HG03066 (cell line): ENCODE data around the gene FIBCD1.

Experiments used
- ATAC-seq: cut with Tn5 transposase; IDR thresholded peaks from one replicate; pipeline ENCODE4 v1.9.1; 2021; ENCODE audit warnings: low read depth; ENCODE audit not compliant: unreplicated experiment

The FIBCD1 gene, protein sequence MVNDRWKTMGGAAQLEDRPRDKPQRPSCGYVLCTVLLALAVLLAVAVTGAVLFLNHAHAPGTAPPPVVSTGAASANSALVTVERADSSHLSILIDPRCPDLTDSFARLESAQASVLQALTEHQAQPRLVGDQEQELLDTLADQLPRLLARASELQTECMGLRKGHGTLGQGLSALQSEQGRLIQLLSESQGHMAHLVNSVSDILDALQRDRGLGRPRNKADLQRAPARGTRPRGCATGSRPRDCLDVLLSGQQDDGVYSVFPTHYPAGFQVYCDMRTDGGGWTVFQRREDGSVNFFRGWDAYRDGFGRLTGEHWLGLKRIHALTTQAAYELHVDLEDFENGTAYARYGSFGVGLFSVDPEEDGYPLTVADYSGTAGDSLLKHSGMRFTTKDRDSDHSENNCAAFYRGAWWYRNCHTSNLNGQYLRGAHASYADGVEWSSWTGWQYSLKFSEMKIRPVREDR

DNA sequence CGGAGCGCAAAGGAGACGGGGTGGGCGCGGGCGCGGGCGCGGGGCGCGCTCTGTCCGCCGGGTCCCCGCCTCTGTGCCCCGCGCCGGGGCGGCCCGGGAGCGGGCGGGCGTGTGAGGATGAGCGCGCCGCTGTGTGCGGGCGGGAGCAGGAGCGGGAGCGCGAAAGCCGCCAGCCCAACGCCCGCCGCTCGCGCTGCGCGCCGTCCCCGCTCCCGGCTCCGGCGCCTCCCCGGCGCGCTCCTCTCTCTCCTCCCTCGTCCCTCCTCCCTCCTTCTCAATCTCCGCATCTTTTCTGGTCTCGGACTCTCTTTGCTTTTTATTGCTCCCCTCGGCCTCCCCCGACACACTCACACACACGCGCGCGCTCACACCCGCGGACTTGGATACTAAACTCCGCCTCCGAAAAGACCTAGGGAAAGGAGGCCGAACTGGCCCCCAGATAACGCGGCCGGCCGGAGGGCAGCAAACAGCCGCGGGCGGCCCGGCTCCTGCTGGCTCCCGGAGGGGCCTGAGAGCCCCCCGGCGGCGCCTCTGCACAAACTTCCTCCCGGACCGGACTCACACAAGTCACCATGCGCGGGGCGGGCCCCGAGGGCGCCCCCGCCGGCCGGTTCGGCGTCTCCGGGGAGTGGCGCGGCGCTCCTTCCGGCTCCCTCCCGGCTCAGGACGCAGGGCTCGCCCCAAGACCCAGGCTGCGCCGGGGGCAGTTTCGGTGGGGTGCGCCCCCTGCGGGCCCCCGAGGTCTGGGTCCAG, at the start of gene FIBCD1:
TSS of gene FIBCD1 (minus strand) at position 596 of the 753 bp plus-strand sequence. CDS start 640 bp downstream, outside the sequence.
- no peak for ATAC-seq

DNA sequence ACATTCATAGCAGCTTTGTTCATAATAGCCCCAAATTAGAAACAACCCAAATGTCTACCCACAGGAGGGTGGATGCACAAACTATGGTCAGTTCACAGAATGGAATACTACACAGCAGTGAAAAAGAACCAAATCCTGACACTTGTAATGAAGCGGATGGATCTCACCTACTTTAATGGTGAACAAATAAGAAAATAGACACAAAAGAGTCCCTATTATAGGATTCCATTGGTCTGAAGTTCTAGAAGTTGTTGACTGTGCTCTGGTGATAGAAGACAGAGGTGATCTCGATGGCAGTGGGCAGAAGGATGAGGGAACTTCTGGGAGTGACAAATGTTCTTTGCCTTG, 49.3 kb upstream of the FIBCD1 start:
- ATAC-seq, result no peak

DNA sequence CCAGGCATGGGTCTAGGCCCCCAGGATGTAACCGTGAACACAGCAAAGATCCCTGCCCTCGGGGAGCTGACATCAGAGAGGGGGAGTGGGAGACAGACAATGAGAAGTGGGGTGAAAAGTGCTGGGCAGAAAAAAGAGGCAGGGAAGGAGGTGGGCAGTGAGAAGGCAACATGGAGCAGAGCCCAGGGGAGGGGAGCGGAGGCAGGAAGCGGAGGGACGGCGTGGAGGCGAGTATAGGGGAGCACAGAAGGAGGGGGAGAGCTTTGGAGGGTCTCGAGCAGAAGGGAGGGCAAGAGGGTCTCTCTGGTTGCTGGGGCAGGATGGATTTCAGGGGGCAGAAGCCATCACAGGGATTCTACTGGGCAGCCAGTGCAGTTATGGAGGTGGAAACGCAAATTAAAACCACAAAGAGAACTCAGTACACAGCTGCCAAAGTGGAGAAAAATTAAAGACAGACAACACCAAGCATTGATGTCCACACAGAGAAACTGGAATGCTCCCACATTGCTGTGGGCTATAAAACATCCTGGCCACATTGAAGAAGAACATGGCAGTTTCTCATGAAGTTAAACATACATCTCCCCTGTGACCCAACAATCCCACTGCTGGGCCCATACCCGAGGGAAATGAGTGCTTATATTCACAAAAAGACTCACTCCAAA, 48.8 kb upstream of the FIBCD1 start:
- no peak for ATAC-seq

DNA sequence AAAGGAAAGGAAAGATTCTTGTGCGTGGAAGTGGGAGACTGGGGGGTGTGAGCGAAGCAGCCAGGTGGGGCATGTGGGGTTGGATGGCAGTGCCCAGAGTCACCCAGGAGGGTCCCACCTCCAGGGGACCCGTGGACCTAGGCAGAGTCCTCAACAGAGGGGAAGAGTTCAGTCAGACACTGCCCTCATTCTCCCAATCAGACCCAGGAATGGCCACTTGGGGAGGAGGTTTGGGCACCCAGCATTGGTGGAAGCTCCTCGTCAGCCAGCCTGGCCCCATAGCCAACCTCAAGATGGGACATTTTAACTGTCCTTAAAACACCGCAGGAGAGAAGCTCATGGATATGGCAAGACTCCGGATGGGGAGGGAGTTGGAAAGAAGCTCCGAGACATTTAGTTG, 48.0 kb upstream of the FIBCD1 start:
- no peak for ATAC-seq

DNA sequence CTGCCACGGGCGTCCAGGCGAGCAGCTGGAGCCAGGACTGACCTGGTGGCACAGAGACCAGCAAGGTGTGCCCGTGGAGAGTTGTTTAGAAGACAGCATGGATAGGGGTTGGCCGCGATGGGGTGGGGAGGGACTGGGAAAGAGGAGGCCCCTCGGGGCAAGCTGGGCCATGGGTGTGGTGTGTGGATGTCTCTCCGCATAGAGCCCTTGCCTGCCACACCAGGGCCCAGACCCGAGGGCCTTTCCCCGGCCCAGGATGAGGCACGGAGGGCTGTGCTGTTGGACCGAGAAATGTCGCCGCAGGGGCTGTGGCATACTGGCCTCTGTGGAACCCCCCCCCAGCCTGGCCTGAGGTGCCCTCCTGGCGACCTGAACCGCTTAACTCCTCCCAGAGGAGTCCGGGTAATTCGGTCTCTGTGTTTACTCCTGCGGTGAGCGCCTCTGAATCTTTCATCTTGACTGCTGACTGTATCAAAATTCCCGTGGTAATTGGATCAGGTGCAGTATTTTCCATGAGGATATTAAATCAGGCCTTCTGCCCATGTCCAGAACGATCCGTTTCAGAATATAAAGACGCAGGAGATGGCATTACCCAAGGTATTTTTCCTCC, 47.4 kb upstream of the FIBCD1 start:
- ATAC-seq, result no peak

DNA sequence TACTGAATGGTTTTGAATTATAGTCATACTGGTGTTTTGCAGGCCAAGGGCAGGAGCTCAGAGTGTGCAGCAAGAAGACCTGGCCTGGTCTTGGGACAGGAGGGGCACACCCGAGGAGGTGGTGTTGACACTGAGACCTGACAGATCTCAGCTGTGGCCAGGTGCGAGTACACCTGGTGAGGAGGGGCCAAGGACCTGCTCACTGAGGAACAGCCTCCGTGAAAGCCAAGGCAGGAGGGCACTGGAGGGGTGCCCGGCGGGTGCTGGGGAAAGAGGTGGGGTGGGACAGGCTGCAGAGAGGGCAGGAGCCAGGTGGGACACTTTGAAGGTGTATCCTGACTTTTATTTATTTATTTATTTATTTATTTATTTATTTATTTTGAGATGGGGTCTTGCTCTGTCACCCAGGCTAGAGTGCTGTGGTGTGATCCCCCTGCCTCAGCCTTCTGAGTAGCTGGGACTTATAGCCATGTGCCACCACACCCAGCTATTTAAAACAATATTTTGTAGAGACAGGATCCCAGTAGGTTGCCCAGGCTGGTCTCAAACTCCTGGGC, 46.6 kb upstream of the FIBCD1 start:
- no peak for ATAC-seq

DNA sequence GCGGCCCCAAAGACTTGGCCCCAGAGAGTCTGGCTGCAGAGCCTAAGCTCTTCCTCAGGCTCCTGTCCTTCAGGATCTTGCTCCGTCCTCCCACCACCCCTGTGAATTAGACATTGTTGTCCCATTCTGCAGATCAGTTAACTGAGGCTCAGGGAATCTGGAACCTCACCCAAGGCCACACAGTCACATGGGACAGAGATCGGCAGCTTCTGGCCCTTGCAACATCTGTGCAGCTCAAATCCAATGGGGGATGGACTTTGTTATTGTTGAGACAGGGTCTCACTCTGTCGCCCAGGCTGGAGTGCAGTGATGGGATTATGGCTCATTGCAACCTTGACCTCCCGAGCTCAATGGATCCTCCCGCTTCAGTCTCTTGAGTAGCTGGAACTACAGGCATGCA, 46.0 kb upstream of the FIBCD1 start:
- ATAC-seq, result no peak

DNA sequence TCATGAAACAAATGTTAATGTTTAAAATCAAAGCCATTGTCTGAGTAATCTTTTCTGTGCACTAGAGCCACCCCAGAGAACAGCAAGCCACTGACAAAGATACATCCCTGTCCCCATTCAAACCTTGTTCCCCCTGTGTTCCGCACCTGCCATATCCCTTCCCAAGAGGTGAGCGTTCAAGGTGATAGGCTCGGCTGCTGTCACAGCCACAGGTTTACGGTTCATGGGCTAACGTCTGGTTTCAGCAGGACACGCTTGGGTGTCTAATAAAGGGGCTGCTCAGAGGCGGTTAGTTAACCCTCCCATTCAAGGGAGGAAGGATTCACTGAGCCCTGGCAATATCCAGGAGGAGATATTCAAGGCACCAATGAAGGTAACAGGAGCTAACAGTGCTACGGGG, 45.5 kb upstream of the FIBCD1 start:
- ATAC-seq, result no peak

DNA sequence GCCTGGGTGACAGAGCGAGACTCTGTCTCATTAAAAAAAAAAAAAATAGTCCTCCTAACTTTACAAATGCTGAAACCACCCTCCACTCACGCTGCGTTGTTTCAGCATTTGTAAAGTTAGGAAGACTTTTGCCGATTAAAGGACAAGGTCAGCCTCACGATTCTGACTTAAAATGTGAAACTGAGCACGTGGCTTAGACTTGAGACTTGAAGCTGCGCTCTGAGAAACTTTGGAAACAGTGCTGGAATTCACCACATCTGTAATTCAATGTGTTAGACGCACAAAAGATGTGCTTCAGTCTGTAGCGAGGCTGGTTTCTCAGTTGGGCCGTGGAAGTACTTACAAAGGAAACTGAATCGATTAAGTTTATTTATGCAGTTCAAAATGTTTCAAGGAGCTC, 44.9 kb upstream of the FIBCD1 start:
- ATAC-seq, result no peak

DNA sequence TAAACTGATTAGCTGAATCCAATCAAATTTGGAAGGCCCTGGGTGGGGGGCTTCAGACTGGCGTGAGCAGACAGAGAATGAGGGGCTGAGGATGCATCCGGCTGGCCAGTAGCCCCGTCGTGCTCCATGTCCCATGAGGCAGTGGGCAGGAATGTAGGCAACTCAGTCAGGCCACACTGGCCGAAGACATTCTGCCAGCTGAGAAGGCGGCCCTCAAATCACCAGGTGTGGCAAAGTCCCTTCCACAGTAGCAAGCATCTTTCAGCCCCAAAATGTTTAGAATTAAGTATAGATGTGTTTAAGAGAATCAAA, 44.3 kb upstream of the FIBCD1 start:
- ATAC-seq, result no peak

DNA sequence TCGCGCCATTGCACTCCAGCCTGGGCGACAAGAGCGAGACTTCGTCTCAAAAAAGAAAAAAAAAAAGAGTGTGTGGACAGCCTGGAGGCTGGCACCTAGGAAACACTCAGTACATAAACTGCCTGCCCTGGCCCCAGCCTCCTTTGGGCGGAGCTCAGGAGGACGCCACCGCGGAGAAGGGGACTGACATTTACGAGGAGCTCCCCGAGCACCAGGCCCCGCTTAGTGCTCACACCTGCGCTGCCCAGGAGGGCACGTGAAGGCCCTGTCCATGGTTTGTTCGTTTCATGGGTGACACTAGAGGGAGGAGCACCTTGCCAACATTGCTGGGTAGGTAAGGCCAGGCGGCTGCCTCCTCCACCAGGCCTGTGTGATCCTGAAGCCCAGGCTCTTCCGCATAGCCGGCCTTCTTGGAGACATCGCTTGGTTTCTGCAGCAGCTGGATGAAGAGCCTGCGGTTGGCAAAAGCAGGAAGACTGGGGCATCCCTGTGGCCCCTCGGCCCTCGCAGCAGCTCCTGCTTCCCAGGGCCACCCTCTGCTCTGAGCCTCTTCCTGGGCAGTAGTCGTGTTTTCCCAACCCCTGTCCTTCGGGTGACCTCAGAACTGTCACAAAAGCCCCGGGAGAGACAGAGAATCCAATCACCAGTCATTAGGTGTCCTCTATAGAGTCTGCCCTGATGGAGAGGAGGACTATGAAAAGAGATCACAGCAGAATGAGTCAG, 43.8 kb upstream of the FIBCD1 start:
- no peak for ATAC-seq

DNA sequence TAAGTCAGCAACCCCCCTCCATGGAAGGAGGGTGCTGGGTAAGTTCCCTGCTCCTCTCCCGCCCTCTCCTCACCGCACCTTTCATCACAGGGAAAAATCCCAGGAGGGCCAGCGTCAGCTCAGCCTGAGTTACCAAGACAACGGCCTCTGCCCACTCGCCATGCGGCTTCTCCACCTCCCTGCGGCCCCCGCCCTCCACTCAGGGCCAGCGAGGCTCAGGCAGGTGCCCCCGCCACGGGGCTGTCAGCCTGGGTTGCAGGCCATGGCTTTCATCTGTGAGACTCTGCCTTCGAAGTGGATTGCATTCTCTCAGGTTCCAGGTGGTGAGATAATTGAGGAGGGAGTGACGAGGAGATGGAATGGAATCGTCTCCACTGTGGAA, 42.7 kb upstream of the FIBCD1 start:
- ATAC-seq, result no peak

DNA sequence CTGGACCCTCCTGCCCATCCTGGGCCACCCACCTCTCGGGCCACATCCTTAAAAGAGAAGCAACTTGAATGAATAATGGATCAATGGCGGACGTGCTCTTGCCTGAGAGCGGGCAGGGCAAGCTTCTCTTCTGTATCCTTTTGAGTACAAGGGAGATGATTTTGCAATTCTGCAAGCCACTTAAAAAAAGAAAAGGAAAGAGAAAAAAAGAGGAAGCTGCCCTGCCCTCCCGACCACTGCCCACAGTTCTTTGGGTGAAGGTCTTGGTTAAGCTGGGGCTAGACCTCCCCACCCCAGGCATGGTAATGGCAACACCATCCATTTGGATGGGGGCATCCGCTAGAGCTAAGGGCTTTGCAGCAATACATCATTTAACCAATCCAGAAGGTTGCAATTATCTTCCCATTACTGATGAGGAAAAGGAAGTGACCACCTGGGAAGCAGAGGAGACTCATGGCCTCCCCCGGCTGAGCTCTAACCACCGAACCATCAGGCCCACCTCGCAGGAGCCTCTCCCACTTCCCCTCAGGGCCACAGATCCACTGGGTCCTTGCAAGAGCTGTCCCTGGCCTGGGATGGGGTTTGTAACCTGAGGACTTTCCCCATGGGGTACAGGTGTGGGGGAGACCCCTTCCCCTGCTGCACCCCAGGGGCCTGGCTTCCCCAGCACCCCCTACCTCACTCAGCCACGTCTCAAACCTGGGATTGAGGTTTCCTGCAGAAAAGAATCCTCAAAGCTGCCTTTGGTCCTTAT, 42.1 kb upstream of the FIBCD1 start:
- no peak for ATAC-seq

DNA sequence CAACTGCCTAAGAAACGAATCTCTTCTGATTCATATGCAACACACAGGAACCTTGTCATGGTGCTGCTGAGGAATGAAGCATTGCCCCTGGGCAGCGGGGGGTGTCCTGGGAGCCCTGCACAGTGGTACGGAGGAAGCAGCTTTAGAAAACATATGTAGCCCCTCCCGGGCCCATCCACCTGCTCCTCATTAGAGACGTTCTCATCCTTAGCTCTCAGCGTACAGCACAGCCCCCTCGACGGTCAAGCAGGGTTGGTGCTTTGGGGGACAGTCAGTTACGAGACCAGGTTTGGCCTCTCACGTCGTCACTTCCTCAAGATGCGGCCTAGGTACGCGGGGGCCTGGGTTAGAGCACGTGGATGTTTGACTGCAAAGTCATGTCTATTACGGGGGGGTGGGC, 41.5 kb upstream of the FIBCD1 start:
- no peak for ATAC-seq

DNA sequence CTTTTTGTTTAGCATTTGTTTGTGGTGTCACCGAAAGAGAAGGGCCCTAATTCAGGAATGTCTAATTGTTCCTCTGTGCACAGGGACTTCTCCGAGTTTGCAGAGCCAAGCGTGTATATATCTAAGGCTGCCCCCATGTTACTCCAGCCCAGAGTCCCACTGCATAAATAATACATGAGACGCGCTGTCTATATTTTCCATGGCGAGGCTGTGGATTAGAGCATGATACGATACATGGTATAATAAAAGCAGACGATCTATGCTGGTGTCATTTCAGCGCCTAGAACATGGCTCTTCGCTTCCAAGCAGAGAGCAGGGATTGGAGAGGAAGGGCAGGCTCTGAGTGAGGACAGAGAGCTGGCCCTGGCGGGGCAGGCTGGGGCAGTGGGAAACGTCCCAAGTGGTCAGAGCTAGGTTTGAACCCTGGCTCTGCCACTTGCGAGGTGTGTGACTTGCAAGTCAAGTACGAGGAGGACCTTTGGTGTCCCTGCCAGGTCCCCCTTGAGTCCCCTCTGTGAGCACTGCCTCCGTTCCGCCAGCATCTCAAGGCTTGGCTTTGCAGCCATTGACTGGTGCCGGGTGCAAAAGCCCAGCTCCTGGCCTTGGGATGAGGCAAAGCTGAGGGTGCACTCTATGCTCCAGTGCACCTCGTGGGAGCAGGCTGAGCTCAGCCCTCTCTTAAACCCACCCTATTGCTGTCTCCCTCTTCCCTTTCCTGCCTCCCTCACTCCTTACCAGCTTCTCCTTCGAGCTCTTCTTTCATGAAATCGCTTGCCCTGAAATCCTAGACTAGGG, 40.7 kb upstream of the FIBCD1 start:
- no peak for ATAC-seq

DNA sequence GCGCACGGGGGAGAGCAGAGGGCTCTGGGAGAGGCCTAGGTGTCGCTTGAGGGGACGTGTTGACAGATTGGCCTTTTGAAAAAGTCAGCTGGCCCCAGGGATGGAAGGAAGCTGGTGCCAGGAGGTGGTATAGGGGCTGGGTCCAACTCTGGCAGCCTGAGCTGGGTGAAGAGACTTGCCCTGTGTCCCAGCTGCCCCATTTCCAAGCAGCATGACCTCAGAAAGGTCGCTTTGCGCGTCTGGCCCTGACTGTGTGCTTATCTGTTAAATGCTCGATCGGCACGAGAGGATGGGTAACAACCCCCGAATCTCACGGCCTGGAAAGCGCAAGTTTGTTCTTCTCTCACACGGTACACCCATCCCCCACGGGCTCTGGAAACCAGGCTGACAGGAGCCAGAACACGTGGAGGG, 38.8 kb upstream of the FIBCD1 start:
- no peak for ATAC-seq

DNA sequence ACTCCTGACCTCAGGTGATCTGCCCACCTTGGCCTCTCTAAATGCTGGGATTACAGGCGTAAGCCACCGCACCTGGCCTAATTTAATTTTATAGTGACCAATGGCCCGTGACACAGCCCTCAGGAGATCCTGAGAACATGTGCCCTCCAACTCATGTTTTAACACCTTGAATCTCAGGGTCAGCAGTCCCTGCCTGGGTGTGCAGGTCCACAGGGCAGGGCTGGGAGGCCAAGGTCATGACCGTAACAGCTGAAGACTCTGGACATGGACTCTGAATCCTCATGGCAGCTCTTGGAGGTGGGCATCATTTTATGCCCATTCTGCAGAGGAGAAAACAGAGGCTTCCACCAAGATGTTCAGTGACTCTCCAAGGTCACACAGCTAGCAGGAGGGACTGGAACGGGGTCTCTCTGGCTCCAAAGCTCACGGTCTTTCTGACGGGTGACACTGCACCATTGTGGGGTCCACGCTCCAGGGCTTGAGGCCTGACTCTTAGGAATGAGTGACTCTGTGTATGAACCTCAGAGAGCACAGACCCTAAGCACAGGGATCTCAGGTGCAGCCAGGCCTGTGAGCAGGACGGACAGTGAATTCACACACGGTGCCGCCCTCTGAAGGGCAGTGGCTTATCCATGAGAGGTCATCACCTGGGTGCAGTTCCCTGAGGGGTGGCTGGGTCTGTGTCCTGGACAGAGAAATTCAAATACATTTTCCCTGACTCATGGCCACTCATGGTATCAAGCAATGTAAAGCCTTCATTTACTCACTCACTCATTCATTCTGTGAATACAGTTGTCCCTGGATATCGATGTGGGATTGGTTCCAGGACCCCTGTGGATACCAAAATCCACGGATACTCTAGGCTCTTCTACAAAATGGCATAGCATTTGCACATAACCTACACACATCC, 37.1 kb upstream of the FIBCD1 start:
- ATAC-seq, result no peak

DNA sequence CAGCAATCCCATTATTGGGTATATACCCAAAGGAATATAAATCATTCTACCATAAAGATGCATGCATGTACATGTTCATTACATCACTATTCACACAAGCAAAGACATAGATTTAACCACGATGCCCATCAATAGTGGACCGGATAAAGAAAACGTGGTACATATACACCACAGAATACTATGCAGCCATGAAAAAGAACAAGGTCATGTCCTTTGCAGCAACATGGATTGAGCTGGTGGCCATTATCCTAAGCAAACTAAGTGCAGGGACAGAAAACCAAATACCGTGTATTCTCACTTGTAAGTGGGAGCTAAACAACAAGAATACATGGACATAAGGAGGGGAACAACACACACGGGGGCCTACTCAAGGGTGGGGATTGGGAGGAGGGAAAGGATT, 36.1 kb upstream of the FIBCD1 start:
- ATAC-seq, result no peak
